Brain microvascular endothelial cell (primary cell): ENCODE data around the gene TMEM178B.

ENCODE experiments used
- DNase-seq: peaks from one replicate; pipeline ENCODE4 v3.0.0-alpha.2; 2020
- H3K27ac ChIP-seq: fragments of 250-450 bp; sonication (Bioruptor Pico); 2 replicates; pipeline ENCODE4 v1.5.1; 2020; ENCODE audit warnings: mild to moderate bottlenecking, moderate library complexity
- H3K27me3 ChIP-seq: fragments of 250-450 bp; sonication (Bioruptor Pico); replicated peaks from 2 replicates; pipeline ENCODE4 v1.5.1; 2020; ENCODE audit warnings: mild to moderate bottlenecking
- H3K36me3 ChIP-seq: fragments of 250-450 bp; sonication (Bioruptor Pico); replicated peaks from 2 replicates; pipeline ENCODE4 v1.5.1; 2020; ENCODE audit warnings: mild to moderate bottlenecking
- H3K4me3 ChIP-seq: 2 replicates; pipeline ENCODE4 v1.5.1; 2011; ENCODE audit warnings: low read depth, mild to moderate bottlenecking, control low read depth, low read length, moderate library complexity
- CTCF ChIP-seq: IDR thresholded peaks from 2 replicates; pipeline ENCODE4 v1.5.1; 2011; ENCODE audit warnings: low read depth, mild to moderate bottlenecking, moderate library complexity, low read length, control low read depth, inconsistent platforms; ENCODE audit errors: missing control alignments
- in situ Hi-C: cut with HindIII; loops from 2 replicates; pipeline ENCODE4 v1.10.0; 2017; ENCODE audit warnings: low sequenced_read_pairs, low pct_ligation_motif_present

The TMEM178B gene

DNA sequence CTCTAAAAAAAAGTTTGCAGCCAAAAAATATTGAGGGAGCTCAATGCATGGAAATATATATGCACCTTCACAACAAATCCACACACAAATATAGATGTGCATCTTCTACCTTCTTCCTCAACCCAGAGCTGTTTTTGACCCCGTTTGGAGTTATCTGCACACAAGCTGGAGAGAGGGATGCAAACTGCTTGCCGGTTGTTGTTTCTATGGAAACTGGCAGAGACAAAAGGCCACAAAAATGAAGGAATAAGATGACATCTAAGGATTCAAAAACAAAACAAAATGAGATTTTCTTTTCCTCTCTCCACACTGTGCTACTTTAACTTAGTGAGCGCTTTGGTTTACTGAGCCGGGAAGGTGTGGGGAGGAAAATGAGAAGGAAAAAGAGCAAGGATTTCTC lies 267.1 kb downstream of the TMEM178B start:
- Histone ChIP-seq H3K4me3 (no peak overlapping the region), H3K36me3 (no peaks in the 10 kb centered on the region), H3K27ac (no peak overlapping the region), H3K27me3 (no peaks in the 10 kb centered on the region)
- TF ChIP-seq CTCF = no peak
- in situ Hi-C loops = no loop called here
- DNase-seq = no peak

DNA sequence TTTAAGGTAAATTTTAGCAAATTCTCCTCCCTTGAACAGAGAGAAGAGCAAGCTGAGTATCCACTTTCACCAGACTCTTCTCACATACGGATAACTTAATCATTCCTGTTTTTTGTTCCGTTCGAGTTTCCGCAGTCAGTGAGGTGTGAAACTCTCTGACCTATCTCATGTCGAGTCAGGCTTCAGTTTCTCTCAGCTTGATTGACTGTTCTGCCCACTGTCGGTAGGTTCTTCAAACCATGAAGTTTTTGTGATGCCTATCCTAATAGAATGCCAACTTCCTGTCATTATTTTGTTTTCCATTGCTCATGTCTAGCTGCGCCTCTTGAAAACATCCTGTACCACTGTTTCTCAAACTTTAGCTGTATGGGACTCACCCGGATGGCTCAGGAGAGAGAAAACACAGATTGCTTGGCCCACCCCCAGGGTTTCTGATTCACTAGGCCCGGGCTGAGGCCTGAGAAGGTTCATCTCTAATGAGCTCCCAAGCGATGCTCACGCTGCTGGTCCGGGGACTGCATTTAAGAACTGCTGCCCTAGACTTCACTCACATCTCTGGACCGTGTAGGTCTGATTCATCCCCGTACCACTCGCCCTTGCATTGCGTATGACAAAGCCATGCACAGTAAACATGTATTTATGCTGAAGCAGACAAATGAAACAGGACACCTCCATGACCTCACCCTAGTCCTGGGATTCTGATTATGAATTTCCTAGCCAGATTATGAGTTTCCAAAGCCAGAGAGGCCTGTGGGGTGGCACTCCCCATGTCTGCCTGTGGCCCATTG lies 269.0 kb downstream of the TMEM178B start:
- DNase-seq = no peak
- in situ Hi-C loops = no loop called here
- Histone ChIP-seq H3K36me3 (no peaks in the 10 kb centered on the region), H3K27ac (no peak overlapping the region), H3K27me3 (no peaks in the 10 kb centered on the region), H3K4me3 (no peak overlapping the region)
- TF ChIP-seq CTCF = no peak

DNA sequence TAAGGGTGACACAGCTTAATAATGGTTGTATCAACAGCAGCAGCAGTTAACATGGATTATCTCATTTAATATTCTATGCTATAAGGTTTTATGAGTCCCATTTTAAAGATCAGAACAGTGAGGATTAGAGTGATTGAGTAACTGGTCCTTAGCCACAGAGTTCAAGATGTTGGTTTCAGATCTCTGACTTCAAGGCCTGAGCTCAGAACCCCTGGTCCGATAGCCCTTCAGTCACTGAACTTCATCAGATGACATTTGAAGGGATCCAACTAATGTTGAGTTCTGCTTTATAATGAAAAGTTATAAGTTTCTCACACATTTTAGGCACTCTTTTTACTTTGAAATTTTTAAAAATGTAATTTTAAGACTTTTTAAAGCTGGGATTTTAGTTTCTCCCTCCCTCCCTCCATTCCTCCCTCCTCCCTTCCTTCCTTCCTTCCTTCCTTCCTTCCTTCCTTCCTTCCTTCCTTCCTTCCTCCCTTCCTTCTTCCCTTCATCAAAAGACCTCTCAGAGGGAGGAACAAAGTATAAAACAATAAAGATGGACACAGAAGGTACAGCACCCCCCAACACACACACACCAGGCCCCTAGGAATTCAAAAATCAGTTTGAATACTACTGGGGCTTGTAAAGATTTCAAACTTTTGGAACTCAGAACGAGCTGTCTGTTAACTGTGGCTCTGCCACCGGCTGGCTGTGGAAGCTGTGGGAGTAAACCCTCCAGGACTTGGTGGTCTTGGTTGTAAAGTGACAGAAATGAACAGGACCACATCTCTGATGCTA lies 270.5 kb downstream of the TMEM178B start:
- in situ Hi-C loops = no loop called here
- no peak overlapping the region for H3K4me3 ChIP-seq
- no peak for DNase-seq
- no peak for TF ChIP-seq CTCF
- H3K27ac ChIP-seq = no peak overlapping the region
- H3K36me3 ChIP-seq = no peaks in the 10 kb centered on the region
- H3K27me3 ChIP-seq = no peaks in the 10 kb centered on the region

GRCh38 chr7:141348728-141349127 lies 274.9 kb downstream of the TMEM178B start:
- no peak overlapping the region for H3K4me3 ChIP-seq
- no peaks in the 10 kb centered on the region for H3K27me3 ChIP-seq
- TF ChIP-seq CTCF = no peak
- H3K36me3 ChIP-seq = no peaks in the 10 kb centered on the region
- in situ Hi-C loops = no loop called here
- H3K27ac ChIP-seq = no peak overlapping the region
- DNase-seq = no peak

DNA sequence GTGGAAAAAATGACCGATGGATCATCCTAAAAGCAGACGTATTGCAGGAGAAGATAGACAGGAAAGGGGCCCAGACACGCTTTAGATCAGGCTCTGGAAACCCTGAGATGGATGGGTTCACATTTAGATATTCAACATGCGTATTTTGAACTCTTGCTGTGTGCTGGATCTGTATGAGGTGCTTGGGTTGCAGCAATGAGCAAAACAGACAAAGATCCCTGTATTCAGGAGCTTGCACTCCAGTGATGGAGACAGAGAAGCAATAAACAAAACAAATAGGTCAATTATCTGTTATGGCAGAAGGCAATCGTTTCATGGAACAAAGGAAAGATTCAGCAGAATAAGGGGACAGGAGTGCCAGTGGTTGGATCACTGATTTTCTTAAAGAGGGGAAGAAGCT lies 275.5 kb downstream of the TMEM178B start:
- Histone ChIP-seq H3K4me3 (no peak overlapping the region), H3K27ac (no peak overlapping the region), H3K27me3 (no peaks in the 10 kb centered on the region), H3K36me3 (no peaks in the 10 kb centered on the region)
- TF ChIP-seq CTCF = no peak
- no peak for DNase-seq
- in situ Hi-C loops = no loop called here
